Stimulated activated CD4-positive, alpha-beta T cell treated with anti-CD3 and anti-CD28 coated beads, Interleukin-12 subunit alpha, Interleukin-12 subunit beta, amount 100 ng/mL, for 48 hours (primary cell): ENCODE data around the gene ANKRD29.

Source experiments
- DNase-seq, 3 donors: peaks; one replicate each; pipeline ENCODE4 v3.0.0-alpha.2; 2020; ENCODE audit warnings: low read depth in 2 of 3, low spot score in 1 of 3

The ANKRD29 gene

GRCh38 chr18:23662309-23663263, at the start of gene ANKRD29:
TSS of gene ANKRD29 (minus strand) at chr18:23662911. CDS start at chr18:23662730, 181 bp downstream.
- DNase-seq: peak in 2 of 3 donors; percentile 14 to 32

GRCh38 chr18:23712445-23712844, 49.7 kb upstream of the ANKRD29 start:
- DNase-seq: no peak

GRCh38 chr18:23711426-23711825, 48.7 kb upstream of the ANKRD29 start:
- no peak for DNase-seq

GRCh38 chr18:23710946-23711345, 48.2 kb upstream of the ANKRD29 start:
- DNase-seq: no peak

- no peak for DNase-seq
These were observed 47.4 kb upstream of the ANKRD29 start for GRCh38 chr18:23710068-23710527.

GRCh38 chr18:23706971-23707640, 44.4 kb upstream of the ANKRD29 start:
- no peak for DNase-seq

- no peak for DNase-seq
These were observed 42.1 kb upstream of the ANKRD29 start for GRCh38 chr18:23704806-23705205.

GRCh38 chr18:23703987-23704384, 41.3 kb upstream of the ANKRD29 start:
- DNase-seq: no peak

GRCh38 chr18:23703057-23703986, 40.6 kb upstream of the ANKRD29 start:
- DNase-seq: peak in 1 of 3 donors; percentile 19

- no peak for DNase-seq
These were observed 39.9 kb upstream of the ANKRD29 start for GRCh38 chr18:23702606-23703005.

- no peak for DNase-seq
These were observed 38.9 kb upstream of the ANKRD29 start for GRCh38 chr18:23701544-23702064.

- DNase-seq: no peak
These were observed 38.3 kb upstream of the ANKRD29 start for GRCh38 chr18:23701017-23701416.

- no peak for DNase-seq
These were observed 32.1 kb upstream of the ANKRD29 start for GRCh38 chr18:23694637-23695430.

- no peak for DNase-seq
These were observed 31.1 kb upstream of the ANKRD29 start for GRCh38 chr18:23693846-23694245.

- no peak for DNase-seq
These were observed 27.9 kb upstream of the ANKRD29 start for GRCh38 chr18:23690505-23691068.

GRCh38 chr18:23689616-23690504, 27.1 kb upstream of the ANKRD29 start:
- peak in 1 of 3 donors; percentile 11 for DNase-seq

GRCh38 chr18:23689031-23689615, 26.4 kb upstream of the ANKRD29 start, which contains the start of gene LAMA3:
TSS of gene LAMA3 (plus strand) at chr18:23689453. CDS start at chr18:23689684, 231 bp downstream.
- peak in 1 of 3 donors; percentile 23 for DNase-seq

GRCh38 chr18:23688528-23688927, 25.8 kb upstream of the ANKRD29 start:
- DNase-seq: no peak
